Fibroblast of pulmonary artery (primary cell): ENCODE measurements around the gene AR.

ENCODE experiments used
- DNase-seq: peaks from one replicate; pipeline ENCODE4 v3.0.0-alpha.2; 2010; ENCODE audit warnings: low read depth
- H3K4me3 ChIP-seq: replicated peaks from 2 replicates; pipeline ENCODE4 v1.5.1; 2011; ENCODE audit warnings: low read depth, mild to moderate bottlenecking, control low read depth, low read length, moderate library complexity
- TF ChIP-seq, protein P1 (sequence below): IDR thresholded peaks from 2 replicates; pipeline ENCODE4 v1.5.1; 2011; ENCODE audit warnings: mild to moderate bottlenecking, control low read depth, low read length, inconsistent platforms; ENCODE audit errors: missing control alignments

The AR gene

DNA sequence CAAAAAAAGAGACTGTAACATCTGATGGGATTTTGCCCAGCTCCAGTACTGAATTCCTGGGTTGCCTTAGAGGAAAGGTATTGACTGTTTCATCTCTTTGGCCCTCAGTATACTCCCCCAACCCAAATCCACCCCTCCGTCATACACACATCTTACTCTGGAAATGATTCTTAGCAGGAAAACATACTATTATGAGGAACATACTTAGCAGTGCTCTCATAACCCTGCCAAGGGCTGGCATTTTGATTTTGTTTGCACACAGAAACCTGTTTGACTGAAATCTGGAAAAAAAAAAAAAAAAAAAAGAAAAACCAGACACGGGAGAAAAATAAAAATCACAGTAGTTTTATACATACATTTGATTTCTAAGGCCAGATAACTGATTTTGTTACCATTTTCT is 19.4 kb upstream of the AR start:
- no peak for DNase-seq
- TF ChIP-seq, protein P1, sequence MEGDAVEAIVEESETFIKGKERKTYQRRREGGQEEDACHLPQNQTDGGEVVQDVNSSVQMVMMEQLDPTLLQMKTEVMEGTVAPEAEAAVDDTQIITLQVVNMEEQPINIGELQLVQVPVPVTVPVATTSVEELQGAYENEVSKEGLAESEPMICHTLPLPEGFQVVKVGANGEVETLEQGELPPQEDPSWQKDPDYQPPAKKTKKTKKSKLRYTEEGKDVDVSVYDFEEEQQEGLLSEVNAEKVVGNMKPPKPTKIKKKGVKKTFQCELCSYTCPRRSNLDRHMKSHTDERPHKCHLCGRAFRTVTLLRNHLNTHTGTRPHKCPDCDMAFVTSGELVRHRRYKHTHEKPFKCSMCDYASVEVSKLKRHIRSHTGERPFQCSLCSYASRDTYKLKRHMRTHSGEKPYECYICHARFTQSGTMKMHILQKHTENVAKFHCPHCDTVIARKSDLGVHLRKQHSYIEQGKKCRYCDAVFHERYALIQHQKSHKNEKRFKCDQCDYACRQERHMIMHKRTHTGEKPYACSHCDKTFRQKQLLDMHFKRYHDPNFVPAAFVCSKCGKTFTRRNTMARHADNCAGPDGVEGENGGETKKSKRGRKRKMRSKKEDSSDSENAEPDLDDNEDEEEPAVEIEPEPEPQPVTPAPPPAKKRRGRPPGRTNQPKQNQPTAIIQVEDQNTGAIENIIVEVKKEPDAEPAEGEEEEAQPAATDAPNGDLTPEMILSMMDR: no peak
- H3K4me3 ChIP-seq: no peak overlapping the region

- H3K4me3 ChIP-seq: no peak overlapping the region
- no peak for DNase-seq
- TF ChIP-seq, protein P1: no peak
Observed at GRCh38 chrX:67524950-67525691, 18.7 kb upstream of the AR start.

DNA sequence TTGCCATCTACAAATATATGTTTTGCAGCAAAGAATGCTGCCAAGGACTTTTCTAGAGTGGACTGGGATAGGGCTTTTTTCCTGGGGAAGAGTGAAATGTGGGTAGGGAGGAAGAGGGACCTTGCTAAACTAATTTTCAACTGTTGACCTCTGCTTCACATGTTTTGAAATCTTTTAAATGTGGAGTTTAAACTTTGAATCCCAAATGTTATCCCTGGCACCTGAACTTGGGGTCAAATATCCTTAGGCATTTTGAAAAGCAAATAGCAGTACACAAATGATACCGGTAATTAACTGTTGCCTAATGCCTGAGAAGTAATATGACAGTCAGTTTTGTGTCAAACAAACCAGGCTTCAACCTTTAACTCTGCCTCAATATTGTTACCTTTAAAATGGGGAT is 7.3 kb upstream of the AR start:
- TF ChIP-seq, protein P1: no peak
- no peak for DNase-seq
- no peak overlapping the region for H3K4me3 ChIP-seq

DNA sequence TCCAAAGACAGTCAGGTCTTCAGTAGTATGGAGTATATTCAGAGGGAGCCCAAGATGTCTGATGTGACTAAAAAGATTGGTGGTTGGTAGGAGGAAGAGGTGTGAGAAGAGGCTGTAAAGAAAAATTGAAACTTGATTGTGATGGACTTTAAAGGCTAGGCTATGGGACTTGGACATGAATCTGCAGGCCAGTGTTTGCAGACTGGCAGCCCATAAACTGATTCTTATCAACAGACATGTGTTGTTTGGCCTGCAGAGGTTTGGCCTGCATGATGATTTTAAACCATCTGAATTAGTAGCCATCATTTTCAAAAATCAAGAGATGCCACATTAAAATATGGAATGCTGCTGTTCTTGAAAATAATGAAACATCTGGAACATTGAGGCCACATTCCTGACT is 5.4 kb upstream of the AR start:
- no peak for DNase-seq
- TF ChIP-seq, protein P1: no peak
- no peak overlapping the region for H3K4me3 ChIP-seq

DNA sequence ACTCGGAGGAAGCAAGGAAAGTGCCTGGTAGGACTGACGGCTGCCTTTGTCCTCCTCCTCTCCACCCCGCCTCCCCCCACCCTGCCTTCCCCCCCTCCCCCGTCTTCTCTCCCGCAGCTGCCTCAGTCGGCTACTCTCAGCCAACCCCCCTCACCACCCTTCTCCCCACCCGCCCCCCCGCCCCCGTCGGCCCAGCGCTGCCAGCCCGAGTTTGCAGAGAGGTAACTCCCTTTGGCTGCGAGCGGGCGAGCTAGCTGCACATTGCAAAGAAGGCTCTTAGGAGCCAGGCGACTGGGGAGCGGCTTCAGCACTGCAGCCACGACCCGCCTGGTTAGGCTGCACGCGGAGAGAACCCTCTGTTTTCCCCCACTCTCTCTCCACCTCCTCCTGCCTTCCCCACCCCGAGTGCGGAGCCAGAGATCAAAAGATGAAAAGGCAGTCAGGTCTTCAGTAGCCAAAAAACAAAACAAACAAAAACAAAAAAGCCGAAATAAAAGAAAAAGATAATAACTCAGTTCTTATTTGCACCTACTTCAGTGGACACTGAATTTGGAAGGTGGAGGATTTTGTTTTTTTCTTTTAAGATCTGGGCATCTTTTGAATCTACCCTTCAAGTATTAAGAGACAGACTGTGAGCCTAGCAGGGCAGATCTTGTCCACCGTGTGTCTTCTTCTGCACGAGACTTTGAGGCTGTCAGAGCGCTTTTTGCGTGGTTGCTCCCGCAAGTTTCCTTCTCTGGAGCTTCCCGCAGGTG is 637 bp downstream of the AR start:
- H3K4me3 ChIP-seq: peak overlapping the region; percentile 53
- DNase-seq: peak; percentile 7
- TF ChIP-seq, protein P1: no peak

- TF ChIP-seq, protein P1: no peak
- DNase-seq: peak; percentile 41
- peak overlapping the region; percentile 53 for H3K4me3 ChIP-seq
Observed at GRCh38 chrX:67545036-67545821, 1.4 kb downstream of the AR start.
